Neuron (in vitro differentiated cells): Measurements from ENCODE around the gene MYO7B.

Experiments
- H2AFZ ChIP-seq: one replicate; pipeline ENCODE4 v1.6.1; 2013; ENCODE audit warnings: low read depth, mild to moderate bottlenecking, inconsistent platforms, low read length, moderate library complexity
- H3K27me3 ChIP-seq: one replicate; pipeline ENCODE4 v1.6.1; 2013; ENCODE audit warnings: low read length; ENCODE audit not compliant: insufficient read depth
- H3K36me3 ChIP-seq: one replicate; pipeline ENCODE4 v1.6.1; 2013; ENCODE audit warnings: low read length; ENCODE audit not compliant: insufficient read depth
- H3K4me1 ChIP-seq: one replicate; pipeline ENCODE4 v1.6.1; 2013; ENCODE audit warnings: low read length; ENCODE audit not compliant: insufficient read depth
- H3K4me3 ChIP-seq: 2 replicates; pipeline ENCODE4 v1.5.1; 2013; ENCODE audit warnings: mild to moderate bottlenecking, low read length, moderate library complexity
- H3K9me3 ChIP-seq: one replicate; pipeline ENCODE4 v1.6.1; 2013; ENCODE audit warnings: low read length

The MYO7B gene

GRCh38 chr2:127673291-127674069 is 138.0 kb downstream of the MYO7B start:
- Histone ChIP-seq H3K9me3 (no peaks in the 10 kb centered on the region), H3K4me1 (peaks cover 12% of the 10 kb centered on the region), H2AFZ (no peak overlapping the region), H3K36me3 (no peaks in the 10 kb centered on the region), H3K4me3 (no peak overlapping the region), H3K27me3 (peaks cover 55% of the 10 kb centered on the region)

GRCh38 chr2:127674241-127675209 is 139.0 kb downstream of the MYO7B start:
- Histone ChIP-seq H2AFZ (no peak overlapping the region), H3K36me3 (no peaks in the 10 kb centered on the region), H3K4me3 (peak overlapping the region; percentile 28), H3K27me3 (peaks cover 65% of the 10 kb centered on the region), H3K4me1 (peaks cover 12% of the 10 kb centered on the region), H3K9me3 (no peaks in the 10 kb centered on the region)

- Histone ChIP-seq H3K36me3 (no peaks in the 10 kb centered on the region), H3K9me3 (no peaks in the 10 kb centered on the region), H3K4me3 (peak within 1 kb of the TSS; percentile 47), H3K27me3 (peaks cover 71% of the 10 kb centered on the region), H2AFZ (peak within 1 kb of the TSS; percentile 70), H3K4me1 (peaks cover 12% of the 10 kb centered on the region)
These were observed 140.1 kb downstream of the MYO7B start, which contains the start of gene LIMS2 for GRCh38 chr2:127675331-127676261. LIMS2 (minus strand) TSS chr2:127675530; CDS start chr2:127675024, 506 bp downstream.

GRCh38 chr2:127676906-127677305 is 141.4 kb downstream of the MYO7B start:
- Histone ChIP-seq H3K27me3 (peaks cover 65% of the 10 kb centered on the region), H2AFZ (no peak overlapping the region), H3K4me3 (no peak overlapping the region)

GRCh38 chr2:127678531-127678930 is 143.0 kb downstream of the MYO7B start:
- Histone ChIP-seq H3K36me3 (no peaks in the 10 kb centered on the region), H2AFZ (no peak overlapping the region), H3K4me3 (no peak overlapping the region), H3K27me3 (peaks cover 48% of the 10 kb centered on the region), H3K4me1 (peaks cover 17% of the 10 kb centered on the region), H3K9me3 (no peaks in the 10 kb centered on the region)

More at GRCh38 chr2:127676906-127677305, 141.4 kb downstream of the MYO7B start:
- Histone ChIP-seq H3K4me1 (peaks cover 17% of the 10 kb centered on the region), H3K36me3 (no peaks in the 10 kb centered on the region), H3K9me3 (no peaks in the 10 kb centered on the region)

GRCh38 chr2:127678991-127679390 is 143.5 kb downstream of the MYO7B start:
- H3K36me3 ChIP-seq, result no peaks in the 10 kb centered on the region
- H3K4me3 ChIP-seq, result no peak overlapping the region
- no peak overlapping the region for H2AFZ ChIP-seq
- peaks cover 44% of the 10 kb centered on the region for H3K27me3 ChIP-seq
- H3K9me3 ChIP-seq, result no peaks in the 10 kb centered on the region
- peaks cover 17% of the 10 kb centered on the region for H3K4me1 ChIP-seq

- H3K4me3 ChIP-seq, result no peak overlapping the region
- peaks cover 36% of the 10 kb centered on the region for H3K27me3 ChIP-seq
- H2AFZ ChIP-seq, result no peak overlapping the region
- H3K9me3 ChIP-seq, result no peaks in the 10 kb centered on the region
- H3K4me1 ChIP-seq, result peaks cover 12% of the 10 kb centered on the region
- H3K36me3 ChIP-seq, result no peaks in the 10 kb centered on the region
These were observed 144.3 kb downstream of the MYO7B start for GRCh38 chr2:127679680-127680361.

- Histone ChIP-seq H3K36me3 (no peaks in the 10 kb centered on the region), H3K27me3 (peaks cover 35% of the 10 kb centered on the region), H3K9me3 (no peaks in the 10 kb centered on the region), H3K4me1 (peaks cover 9% of the 10 kb centered on the region), H2AFZ (no peak overlapping the region), H3K4me3 (no peak overlapping the region)
These were observed 145.3 kb downstream of the MYO7B start for GRCh38 chr2:127680706-127681287.

- Histone ChIP-seq H3K4me1 (peaks cover 5% of the 10 kb centered on the region), H2AFZ (no peak overlapping the region), H3K4me3 (no peak overlapping the region), H3K36me3 (no peaks in the 10 kb centered on the region), H3K27me3 (peaks cover 35% of the 10 kb centered on the region), H3K9me3 (no peaks in the 10 kb centered on the region)
These were observed 145.9 kb downstream of the MYO7B start for GRCh38 chr2:127681288-127681804.

- no peaks in the 10 kb centered on the region for H3K36me3 ChIP-seq
- H3K27me3 ChIP-seq, result peaks cover 27% of the 10 kb centered on the region
- H3K4me3 ChIP-seq, result no peak overlapping the region
These were observed 146.7 kb downstream of the MYO7B start for GRCh38 chr2:127681976-127682857.

GRCh38 chr2:127683056-127683455 is 147.6 kb downstream of the MYO7B start:
- Histone ChIP-seq H3K9me3 (no peaks in the 10 kb centered on the region), H3K36me3 (no peaks in the 10 kb centered on the region), H3K4me1 (peaks cover 5% of the 10 kb centered on the region), H3K4me3 (no peak overlapping the region), H3K27me3 (peaks cover 20% of the 10 kb centered on the region), H2AFZ (no peak overlapping the region)

More at GRCh38 chr2:127681976-127682857, 146.7 kb downstream of the MYO7B start:
- Histone ChIP-seq H3K4me1 (peaks cover 5% of the 10 kb centered on the region), H2AFZ (no peak overlapping the region), H3K9me3 (no peaks in the 10 kb centered on the region)
